NCI-H82 treated with DMSO at 0.1 percent for 48 hours (cell line): ENCODE measurements around the gene TMEM181.
A peak's percentile ranks its signal among the peaks of the same experiment; 100 is the strongest.
"Not testable (repeated sequence)": the region's sequence is repeated elsewhere in the genome, so short reads cannot be mapped to it uniquely, and the experiment has no call there.

ENCODE experiments used
- DNase-seq: peaks from one replicate; lab custom pipeline; 2025; ENCODE audit not compliant: unreplicated experiment; lab: John Stamatoyannopoulos, UW

The TMEM181 gene

DNA sequence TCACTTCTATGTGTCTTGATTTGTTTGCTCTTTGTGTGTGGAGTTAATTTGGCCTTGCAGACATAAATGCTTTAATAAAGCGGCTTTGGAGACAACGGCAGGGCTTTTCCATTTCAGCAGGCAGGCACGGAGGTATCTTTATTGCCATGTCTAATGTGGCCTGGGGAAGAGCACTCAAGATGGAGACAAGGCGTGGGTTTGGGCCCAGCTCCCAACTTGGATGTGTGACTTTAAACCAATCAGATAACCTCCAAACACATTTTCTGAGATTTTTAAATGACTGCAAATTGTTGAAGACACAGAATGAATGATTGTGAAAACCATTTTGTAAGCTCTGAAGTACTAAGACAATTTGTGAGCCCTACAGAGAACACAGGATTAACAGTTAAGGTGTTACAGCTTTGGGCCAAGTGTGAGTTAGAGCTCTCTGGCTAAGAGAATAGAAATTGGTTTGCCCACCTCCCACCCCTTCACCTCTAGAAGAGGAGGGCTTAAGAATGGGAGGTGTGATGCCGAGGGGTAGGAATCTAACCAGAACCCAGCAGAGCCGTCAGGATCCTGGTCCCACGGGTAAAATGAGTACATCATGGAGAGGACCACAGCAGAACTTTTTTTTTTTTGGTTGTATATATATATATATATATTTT, 75.7 kb downstream of the TMEM181 start:
- no peak for DNase-seq

DNA sequence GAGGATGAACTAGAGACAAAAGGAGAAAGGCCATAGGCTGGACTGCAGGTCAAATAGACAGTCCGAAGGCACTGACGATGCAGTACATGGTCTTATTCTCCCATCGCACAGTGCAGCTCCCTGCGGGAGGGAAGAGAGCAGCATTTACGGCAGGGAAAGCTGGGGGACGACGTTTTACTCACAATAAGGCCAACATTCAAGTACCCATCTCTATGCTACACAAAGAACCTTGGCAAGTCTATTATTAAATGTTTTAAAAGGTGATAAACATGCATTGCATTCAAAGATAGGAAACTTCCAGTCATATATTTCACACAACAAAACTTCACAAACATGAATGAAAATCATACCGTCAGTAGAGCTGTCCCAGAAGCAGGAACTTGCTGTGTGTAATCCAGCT, 76.9 kb downstream of the TMEM181 start:
- no peak for DNase-seq

DNA sequence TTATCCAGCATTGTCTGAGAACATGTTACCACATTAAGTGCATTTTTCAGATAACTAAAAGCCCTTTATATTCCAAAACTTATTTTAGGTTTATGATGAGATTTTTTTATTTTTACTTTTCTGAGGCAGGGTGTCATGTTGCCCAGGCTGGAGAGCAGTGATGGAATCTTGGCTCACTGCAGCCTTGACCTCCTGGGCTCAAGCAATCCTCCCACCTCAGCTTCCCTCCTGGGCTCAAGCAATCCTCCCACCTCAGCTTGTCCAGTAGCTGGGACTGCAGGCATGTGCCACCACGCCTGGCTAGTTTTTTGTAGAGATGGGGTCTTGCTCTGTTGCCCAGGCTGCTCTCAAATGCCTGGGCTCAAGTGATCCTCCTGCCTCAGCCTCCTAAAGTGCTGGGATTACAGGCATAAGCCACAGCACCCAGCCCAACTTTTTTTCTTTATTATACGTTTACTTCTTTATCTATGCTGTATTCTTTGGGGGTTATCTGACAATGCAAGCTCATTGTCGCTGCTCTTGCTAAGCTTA, 78.5 kb downstream of the TMEM181 start:
- DNase-seq: no peak

DNA sequence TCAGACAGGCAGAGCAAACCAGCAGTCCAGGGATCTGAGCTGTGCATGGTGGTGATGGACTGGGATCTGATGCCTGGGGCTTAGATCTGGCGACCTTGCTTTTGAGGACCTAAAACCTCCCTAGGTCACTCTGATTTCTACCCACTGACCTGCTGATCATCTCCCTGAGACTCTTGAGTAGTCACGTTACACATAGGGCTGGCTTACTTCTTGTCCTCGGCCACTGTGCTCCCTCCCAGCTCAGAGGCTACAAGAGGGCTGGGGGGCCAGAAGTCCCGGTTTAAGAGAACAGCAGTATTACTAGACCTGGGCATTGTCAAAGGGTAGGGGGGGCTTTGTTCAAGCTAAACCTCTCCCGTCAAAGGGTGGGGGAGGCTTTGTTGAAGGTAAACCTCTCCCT, 79.2 kb downstream of the TMEM181 start:
- DNase-seq: no peak

DNA sequence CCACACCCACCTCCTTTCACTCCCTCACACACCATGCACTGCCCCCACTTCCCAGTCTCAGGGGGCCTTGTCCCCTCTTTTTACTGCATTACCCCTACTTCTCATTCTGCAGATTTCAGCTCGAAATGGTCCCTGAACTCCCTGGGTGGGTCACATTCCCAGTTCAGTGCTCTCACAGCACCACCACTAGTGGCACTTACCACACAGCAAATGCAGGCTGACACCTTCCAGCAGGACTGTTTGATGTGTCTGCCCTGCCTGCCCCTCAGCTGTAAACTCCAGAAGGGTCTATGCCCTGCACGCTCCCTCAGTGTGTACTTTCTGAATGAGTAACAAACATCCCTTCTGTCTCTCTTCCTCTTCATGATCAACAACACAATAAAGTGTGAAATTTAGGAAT, 80.6 kb downstream of the TMEM181 start:
- no peak for DNase-seq

DNA sequence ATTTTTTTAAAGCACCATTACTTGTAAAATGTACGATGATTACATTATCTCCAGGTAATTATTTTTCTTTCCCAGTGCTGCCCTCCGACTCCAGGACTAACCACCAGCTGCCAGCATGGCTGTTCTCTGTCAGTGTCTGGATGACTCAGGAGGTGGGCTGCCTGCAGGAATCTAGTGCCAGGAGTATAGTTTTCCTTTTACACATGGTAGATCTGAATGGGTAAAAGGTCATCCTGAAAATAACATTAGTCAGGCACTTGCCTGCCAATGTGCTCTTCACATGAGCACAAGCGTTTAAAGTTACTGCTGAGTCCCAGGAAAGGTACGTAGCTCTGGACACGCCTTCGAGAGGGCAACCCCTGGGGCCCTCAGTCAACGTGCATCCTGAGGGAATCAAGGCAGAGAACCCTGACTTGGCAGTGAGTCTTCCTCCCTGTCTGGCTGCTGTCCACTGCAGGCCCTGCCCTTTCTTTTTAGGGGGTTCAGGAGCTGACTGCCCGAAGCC, 82.3 kb downstream of the TMEM181 start:
- DNase-seq: peak; percentile 84

DNA sequence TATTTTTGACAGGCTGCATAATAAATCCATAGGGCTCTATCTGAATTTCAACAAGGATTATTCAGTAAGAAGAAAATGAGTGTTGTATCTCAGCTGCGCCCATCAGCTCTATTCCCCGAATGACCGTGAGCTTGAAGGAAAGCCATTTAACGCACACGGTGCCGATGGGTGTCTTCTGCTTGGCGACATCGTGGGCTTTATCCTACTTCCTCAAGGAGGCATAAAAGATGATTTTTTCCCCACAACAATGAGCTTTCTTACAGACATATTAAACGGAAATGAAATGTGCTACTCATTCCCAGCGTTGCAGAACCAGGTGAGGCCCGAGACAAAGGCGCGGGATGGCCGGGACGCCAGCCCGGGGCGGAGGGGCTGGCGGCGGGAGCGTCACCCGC, 83.9 kb downstream of the TMEM181 start:
- DNase-seq: no peak

DNA sequence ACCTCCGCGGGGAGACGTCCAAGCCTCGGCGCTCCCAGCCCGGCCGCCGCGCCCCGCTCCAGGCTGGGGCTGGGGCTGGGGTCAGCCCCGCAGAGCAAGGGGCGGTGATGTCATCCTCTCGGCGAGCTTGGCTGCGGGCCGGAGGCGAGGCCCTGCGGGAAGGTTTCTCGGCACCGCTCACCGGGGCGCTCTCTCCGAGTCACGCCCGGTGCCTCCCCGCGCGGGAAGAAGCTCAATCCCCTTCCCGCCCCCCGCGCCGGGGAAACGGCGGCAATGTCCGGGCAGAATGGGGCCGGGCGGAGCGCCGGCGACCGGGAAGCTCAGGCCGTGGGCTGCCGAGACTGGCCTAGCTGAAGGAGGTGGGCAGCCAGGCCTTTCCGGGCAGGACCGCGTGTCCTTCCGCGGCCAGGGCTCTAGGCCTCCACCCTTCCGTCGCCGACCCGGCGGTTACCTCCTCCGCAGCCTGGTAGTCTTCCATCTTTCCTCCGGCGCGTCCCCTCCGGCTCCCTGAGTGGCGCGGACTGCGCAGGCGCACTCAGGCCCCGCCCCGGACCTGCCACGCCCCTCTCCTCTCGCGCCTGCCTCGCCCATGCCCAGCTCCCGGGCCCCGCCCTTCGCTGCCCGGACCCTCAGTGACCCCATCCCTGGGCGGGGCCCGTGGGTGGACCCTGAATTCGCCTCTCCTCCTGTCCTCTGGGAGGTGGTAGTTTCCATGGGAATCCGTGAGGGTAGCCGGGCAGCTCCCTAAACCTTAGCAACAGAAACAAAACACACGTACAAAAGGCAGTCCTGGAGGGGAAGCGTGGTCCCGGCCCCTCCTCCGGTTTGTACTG, 84.6 kb downstream of the TMEM181 start, which contains the start of gene DYNLT1:
TSS of gene DYNLT1 (minus strand) at position 513 of the 833 bp plus-strand sequence. CDS start at position 478, 35 bp downstream.
- DNase-seq: peak; percentile 84

DNA sequence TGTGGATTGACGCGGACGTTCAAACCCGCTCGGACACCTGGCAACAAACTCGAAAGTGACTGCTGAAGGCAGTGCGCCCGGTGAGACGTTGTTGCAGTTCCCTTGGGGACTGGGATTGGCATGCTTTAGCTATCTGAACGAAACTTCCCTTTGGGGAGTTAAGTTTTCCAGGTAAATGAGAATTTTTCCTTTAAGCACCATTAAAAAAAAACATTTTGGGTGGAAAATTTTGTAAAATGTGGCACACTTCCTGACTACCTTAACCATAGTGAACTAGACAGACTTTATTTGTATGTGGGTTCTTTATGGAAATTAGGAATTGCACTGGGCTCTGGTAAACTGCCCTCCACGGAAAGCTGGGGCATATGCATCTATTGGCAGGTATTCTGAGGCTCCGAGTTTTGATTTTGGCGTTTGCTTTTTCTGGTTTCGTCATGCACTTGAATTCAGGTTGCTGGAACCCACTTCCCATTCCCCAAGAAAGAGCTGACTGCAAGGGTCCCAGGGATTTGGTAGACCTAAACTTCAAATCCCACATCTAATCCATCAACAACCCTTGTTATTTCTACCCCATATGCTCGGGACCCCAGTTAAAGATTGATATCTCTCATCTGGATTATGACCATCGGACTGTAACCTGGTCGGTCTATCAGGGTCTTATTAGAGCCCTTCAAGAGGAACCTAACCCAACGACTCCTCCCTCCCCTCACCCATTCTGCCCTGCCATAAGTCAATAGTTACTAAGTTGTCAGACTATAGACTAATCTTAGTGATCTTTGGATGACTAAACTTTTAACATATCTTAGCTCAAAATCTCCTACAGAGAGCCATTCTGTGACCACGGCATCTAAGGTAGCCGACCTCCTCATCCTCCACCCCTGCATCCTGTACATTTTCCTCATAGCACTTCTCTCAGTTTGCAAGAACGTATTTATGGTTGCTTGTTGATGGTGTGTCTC, 85.5 kb downstream of the TMEM181 start:
- no peak for DNase-seq

DNA sequence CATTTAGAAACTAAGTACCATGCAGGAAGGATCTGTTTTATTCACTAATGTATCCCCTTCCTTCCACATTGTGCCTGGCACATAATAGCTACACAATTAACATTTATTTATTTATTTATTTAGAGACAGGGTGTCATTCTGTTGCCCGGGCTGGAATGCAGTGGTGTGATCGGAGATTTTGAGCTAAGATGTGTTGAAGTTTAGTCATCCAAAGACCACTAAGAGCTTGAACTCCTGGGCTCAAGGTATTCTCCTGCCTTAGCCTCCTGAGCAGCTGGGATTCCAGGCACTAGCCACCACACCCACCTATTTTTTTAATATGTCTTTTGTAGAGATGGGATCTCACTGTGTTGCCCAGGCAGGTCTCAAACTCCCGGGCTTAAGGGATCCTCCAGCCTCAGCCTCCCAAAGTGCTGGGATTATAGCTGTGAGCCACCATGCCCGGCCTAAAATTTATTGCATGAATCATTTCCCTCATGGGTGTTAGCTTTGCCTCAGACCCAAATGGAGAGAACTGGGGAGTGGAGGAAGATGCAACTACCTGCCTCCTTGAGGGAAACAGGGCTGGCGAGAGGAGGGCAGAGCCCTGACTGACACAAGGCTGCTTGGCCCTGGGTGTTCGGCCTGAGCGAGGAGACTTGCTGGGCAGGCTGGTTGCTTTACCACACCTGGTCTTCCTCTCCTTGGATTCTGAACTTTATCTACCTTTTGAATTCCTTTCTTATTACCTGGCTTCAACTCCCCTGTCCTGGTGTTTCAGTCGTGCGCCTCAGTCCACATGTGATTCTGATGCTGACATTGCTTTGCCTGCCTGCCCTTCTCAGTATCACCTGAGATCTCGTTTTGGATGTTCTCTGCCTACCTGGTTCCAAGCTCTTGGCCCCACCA, 86.4 kb downstream of the TMEM181 start:
- no peak for DNase-seq

DNA sequence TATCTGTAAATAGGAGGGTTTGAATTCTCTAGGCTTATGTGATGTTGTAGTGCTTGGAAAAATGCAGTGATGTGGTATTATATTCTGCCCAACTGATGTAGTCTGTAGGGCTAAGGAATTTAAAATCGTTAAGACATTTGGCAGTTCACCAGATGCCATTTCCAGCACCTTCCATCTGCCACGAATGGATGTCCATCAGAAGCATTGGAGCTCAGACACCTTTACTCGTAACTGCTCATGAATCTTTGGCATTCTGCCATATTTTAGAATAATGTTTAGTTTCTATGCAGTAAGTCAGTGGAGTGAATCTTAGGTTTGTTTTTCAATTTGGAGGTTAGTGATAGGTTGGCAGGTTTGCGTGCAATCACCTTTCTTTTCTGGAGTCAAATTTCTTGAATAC, 87.6 kb downstream of the TMEM181 start:
- no peak for DNase-seq

DNA sequence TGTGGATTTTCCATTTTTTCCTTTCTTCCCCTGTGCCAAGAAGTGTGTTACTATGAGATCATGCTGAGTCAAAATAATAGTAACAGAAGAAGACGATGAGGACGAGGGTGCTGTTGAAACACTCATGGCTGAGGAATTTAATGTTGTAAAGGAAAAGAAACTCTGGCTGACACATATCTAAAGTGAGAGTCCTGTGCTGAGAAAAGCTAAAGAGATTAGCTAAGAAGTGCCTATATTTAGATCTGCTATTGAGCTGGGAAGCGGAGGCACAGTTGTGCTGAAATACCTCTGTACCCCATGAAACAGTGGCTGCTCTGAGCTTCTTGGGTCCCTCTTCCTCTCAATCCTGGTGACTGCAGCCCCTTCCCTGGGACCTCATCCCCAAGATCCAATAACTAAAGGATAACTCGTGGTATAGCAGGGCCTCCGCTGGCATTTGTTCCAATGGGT, 88.8 kb downstream of the TMEM181 start:
- no peak for DNase-seq

DNA sequence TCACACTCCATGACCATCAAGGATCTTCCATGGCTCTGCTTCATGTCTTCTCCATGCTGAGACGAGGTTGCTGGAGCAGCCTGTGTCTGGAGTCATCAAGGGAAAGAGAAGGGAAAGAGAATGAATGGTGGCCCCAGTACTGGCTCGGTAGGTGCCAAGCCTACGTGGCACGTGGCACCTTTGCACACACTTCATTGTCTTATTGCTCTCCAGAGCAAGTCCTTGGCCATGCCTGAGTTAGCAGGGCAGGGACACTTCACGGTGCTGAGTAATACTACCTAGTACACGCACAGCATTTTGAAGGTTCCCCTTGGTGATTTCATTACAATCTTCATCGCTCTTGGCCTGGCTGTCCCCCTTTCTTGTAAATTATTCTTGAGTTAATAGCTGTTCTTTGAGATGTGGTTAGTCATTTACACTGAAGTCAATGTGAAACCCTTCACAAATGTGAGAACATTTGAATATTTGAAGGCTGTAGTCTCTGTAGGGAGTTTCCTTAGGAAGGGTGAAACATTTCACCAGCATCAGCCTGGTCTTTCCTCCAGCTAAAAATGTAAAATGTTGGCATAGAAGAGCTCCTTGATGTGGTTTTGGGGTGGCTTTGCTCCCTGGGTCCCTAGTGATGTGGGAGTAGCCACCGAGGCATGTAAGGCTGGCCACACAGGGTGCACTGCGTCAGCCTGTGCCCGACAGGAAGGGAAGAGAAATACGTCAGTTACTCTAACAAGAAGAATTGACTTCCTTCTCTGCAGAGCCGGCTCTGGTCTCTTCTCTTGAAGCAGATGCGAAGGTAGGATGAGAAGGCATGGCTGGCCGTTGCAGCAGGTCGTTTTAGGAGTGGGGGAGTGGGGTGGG, 89.6 kb downstream of the TMEM181 start, which contains the start of gene SYTL3:
TSS of gene SYTL3 (plus strand) at position 766 of the 855 bp plus-strand sequence. CDS start 13,215 bp downstream, outside the sequence.
- no peak for DNase-seq

DNA sequence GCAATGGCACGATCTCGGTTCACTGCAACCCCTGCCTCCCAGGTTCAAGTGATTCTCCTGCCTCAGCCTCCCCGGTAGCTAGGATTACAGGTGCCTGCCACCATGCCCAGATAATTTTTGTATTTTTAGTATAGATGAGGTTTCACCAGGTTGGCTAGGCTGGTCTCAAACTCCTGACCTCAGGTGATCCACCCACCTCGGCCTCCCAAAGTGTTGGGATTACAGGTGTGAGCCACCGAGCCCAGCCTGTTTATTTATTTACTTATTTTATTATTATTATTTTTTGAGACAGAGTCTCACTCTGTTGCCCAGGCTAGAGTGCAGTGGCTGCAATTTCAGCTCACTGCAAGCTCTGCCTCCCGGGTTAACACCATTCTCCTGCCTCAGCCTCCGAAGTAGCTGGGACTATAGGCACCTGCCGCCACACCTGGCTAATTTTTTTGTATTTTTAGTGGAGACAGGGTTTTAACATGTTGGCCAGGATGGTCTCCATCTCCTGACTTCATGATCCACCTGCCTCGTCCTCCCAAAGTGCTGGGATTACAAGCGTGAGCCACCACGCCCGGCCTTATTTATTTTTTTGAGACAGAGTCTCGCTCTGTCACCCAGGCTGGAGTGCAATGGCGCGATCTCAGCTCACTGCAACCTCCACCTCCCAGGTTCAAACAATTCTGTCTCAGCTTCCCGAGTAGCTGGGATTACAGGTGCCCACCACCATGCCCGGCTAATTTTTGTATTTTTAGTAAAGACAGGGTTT, 92.3 kb downstream of the TMEM181 start:
- not testable (repeated sequence) for DNase-seq

DNA sequence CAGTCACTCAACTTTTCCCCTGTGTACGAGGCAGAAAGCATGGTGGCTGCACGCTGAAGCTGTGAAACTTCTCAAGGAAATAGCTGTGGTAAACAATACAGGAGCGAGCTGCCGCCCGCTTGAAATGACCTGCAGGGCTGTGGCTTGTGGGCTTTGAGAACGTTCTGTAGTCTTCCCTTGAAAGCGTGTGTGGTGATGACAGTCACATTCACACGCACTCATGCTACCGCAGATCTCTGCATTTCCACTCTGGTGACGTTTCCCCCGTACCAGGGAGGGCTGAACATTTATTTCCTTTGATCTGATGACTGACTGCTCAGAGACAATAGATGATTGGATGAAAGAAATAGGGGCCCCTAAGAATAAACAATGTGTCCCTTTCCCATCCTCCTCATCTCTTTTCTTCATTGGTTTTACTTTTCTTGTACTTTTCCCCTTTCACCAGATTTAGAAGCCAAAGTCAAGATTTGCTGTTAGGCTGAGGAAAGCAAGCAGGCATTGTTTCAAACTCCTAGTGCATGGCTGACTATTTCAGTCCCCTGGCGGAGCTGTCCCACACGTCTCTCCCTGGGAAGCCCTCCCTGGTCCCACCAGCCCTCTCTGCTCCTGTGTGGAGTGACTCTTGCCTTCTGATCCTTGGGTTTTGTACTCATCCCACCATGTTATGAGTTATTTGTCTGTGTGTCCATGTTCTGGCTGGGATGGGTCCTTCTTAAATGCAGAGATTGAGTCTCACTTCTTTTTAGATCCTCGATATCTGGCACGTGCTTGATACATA, 93.9 kb downstream of the TMEM181 start:
- DNase-seq: no peak

DNA sequence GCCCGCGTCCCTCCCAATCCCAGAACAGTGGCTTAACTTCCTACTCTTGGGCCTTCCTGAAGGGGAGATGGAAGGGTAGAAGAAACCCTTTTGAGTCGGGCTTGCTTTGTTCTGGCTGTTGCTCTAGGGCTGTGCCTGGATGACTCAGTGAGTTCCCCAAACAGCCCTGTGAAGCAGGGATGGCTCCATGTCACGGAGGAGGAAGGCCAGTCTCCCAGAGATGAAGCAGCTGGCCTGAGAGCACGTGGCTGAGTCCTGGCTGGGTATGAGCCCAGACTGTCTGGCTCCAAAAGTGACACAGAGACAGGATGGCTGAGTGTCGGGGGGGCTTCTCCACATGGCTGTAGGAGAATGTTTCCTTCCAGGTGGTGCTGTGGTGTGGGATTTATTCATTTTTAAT, 94.6 kb downstream of the TMEM181 start:
- no peak for DNase-seq

DNA sequence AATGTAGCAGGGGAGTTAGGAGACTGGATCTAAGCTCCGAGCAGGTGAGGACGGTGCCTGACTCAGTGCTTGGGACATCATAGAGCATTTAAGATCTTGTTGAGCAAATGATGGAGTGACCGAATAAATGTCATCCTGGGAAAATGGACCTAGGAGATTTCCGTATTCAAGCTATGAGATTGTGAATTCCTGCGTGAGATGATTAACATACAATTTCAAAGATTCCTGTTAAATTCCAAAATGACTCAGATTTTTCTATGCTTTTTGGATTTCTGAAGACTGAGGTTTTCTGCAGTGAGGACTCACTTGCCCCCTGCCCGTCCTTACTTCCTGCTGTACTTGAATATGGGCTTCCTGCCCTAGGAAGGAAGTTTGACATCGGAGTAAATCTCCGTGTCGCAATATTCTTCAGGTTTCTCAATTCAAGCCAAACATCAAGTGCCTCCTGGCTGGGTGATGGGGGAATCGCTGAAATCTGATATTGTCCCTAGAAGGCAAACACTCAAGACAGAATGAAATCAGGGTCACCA, 95.1 kb downstream of the TMEM181 start:
- no peak for DNase-seq
